MCF 10A (cell line): ENCODE measurements around the gene ABCC1. TPM values are rescaled to one million over a fixed set of nuclear protein-coding genes. Genes with fewer than 3 reads are reported as not detected.
"Not testable (repeated sequence)": the region's sequence is repeated elsewhere in the genome, so short reads cannot be mapped to it uniquely, and the experiment has no call there.

Source experiments
- BruUV-seq: library from RNA; stranded (reverse); fragments of 400-500 nt; replicated peaks from 2 replicates; lab custom pipeline; 2021; lab: Mats Ljungman, UMichigan
- CTCF ChIA-PET: fragments of 300-600 bp; sonication (Branson Sonifier 250); formaldehyde crosslinking; extraction: SDS; loops from one replicate; lab custom pipeline; 2021; ENCODE audit warnings: antibody characterized with exemption, inconsistent platforms; lab: Yijun Ruan, JAX
- POLR2A ChIA-PET: fragments of 300-600, 350-650 bp; sonication (Branson Sonifier 250); formaldehyde crosslinking; extraction: SDS; loops from one replicate; lab custom pipeline; 2020; ENCODE audit warnings: antibody characterized with exemption, inconsistent platforms; lab: Yijun Ruan, JAX
- DNase-seq: peaks from one replicate; pipeline ENCODE4 v3.0.0-alpha.2; 2018; ENCODE audit not compliant: unreplicated experiment
- H3K27ac Mint-ChIP-seq: one replicate; pipeline ENCODE4 v1.8.0; 2022; ENCODE audit warnings: mild to moderate bottlenecking, low read depth, mixed read lengths; ENCODE audit not compliant: unreplicated experiment
- H3K27me3 Mint-ChIP-seq: one replicate; pipeline ENCODE4 v1.8.0; 2022; ENCODE audit warnings: mixed read lengths; ENCODE audit not compliant: insufficient read depth, unreplicated experiment
- H3K36me3 Mint-ChIP-seq: one replicate; pipeline ENCODE4 v1.8.0; 2022; ENCODE audit warnings: mild to moderate bottlenecking, moderate library complexity, mixed read lengths; ENCODE audit not compliant: insufficient read depth, unreplicated experiment
- H3K4me1 Mint-ChIP-seq: one replicate; pipeline ENCODE4 v1.8.0; 2022; ENCODE audit warnings: mixed read lengths; ENCODE audit not compliant: insufficient read depth, unreplicated experiment
- H3K4me3 Mint-ChIP-seq: one replicate; pipeline ENCODE4 v1.8.0; 2022; ENCODE audit warnings: mild to moderate bottlenecking, moderate library complexity, mixed read lengths; ENCODE audit not compliant: unreplicated experiment
- H3K9me3 Mint-ChIP-seq: one replicate; pipeline ENCODE4 v1.8.0; 2022; ENCODE audit warnings: mixed read lengths; ENCODE audit not compliant: unreplicated experiment
- intact Hi-C: fragments of 100-400 bp; cut with micrococcal nuclease; formaldehyde crosslinking; loops from 2 replicates; pipeline ENCODE4 v1.14.1; 2022
- total RNA-seq: library from RNA; stranded (reverse); gene quantifications from 2 replicates; pipeline ENCODE4 v1.2.3, GENCODE V29; 2022
- TF ChIP-seq, protein P1 (sequence below): fragments of 200-600 bp; IDR thresholded peaks from one replicate; pipeline ENCODE4 v1.8.0; 2022; ENCODE audit warnings: antibody characterized with exemption, mild to moderate bottlenecking; ENCODE audit not compliant: unreplicated experiment

ABCC1 gene
- total RNA-seq, 1 experiment from 2014 or later: 72.5 TPM

GRCh38 chr16:15913046-15913698 lies 36.2 kb upstream of the ABCC1 start:
- BruUV-seq: no TSS peak
- CTCF ChIA-PET: interaction anchor here (0.6 kb wide), 1 partner anchor 27 kb away, joined by 3 read pairs; no protein-coding TSS in a partner anchor
- intact Hi-C loops: no loop called here
- Mint-ChIP-seq H3K27me3 (no peaks in the 10 kb centered on the region), H3K36me3 (no peaks in the 10 kb centered on the region), H3K4me1 (no peaks in the 10 kb centered on the region), H3K4me3 (no peak overlapping the region), H3K27ac (no peak overlapping the region), H3K9me3 (peaks cover 8% of the 10 kb centered on the region)
- TF ChIP-seq, protein P1, sequence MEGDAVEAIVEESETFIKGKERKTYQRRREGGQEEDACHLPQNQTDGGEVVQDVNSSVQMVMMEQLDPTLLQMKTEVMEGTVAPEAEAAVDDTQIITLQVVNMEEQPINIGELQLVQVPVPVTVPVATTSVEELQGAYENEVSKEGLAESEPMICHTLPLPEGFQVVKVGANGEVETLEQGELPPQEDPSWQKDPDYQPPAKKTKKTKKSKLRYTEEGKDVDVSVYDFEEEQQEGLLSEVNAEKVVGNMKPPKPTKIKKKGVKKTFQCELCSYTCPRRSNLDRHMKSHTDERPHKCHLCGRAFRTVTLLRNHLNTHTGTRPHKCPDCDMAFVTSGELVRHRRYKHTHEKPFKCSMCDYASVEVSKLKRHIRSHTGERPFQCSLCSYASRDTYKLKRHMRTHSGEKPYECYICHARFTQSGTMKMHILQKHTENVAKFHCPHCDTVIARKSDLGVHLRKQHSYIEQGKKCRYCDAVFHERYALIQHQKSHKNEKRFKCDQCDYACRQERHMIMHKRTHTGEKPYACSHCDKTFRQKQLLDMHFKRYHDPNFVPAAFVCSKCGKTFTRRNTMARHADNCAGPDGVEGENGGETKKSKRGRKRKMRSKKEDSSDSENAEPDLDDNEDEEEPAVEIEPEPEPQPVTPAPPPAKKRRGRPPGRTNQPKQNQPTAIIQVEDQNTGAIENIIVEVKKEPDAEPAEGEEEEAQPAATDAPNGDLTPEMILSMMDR: no peak
- POLR2A ChIA-PET: interaction anchor here (0.6 kb wide), 1 partner anchor 27 kb away, joined by 3 read pairs; no protein-coding TSS in a partner anchor
- no peak for DNase-seq

DNA sequence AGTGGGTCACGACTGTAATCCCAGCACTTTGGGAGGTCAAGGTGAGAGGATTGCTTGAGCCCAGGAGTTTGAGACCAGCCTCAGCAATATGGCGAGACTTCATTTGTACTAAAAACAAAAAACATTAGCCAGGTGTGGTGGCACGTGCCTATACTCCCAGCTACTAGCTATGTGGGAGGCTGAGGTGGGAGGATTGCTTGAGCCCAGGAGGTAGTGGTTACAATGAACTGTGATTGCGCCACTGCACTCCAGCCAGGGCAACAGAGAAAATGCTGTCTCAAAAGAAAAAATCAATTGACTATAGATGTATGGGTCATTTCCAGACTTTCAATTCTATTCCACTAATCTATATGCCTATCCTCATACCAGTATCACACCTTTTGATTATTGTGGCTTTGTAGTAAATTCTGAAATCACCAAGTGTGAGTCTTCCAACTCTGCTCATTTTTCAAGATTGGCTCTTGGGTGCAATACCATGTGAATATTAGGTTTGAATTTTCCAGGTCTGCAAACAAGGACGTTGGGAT lies 33.8 kb upstream of the ABCC1 start:
- CTCF ChIA-PET: no interaction called here
- intact Hi-C loops: no loop called here
- TF ChIP-seq, protein P1: no peak
- Mint-ChIP-seq H3K36me3 (no peaks in the 10 kb centered on the region), H3K4me1 (peaks cover 9% of the 10 kb centered on the region), H3K9me3 (peaks cover 8% of the 10 kb centered on the region), H3K27me3 (no peaks in the 10 kb centered on the region), H3K4me3 (no peak overlapping the region), H3K27ac (no peak overlapping the region)
- no peak for DNase-seq
- BruUV-seq: no TSS peak
- POLR2A ChIA-PET: no interaction called here

- H3K4me1 Mint-ChIP-seq: peaks cover 14% of the 10 kb centered on the region
- no TSS peak for BruUV-seq
- ChIA-PET POLR2A (no interaction called here), CTCF (no interaction called here)
- no peak for DNase-seq
- H3K36me3 Mint-ChIP-seq: no peaks in the 10 kb centered on the region
- H3K27me3 Mint-ChIP-seq: no peaks in the 10 kb centered on the region
- TF ChIP-seq, protein P1: no peak
- H3K4me3 Mint-ChIP-seq: no peak overlapping the region
- intact Hi-C loops: no loop called here
- H3K9me3 Mint-ChIP-seq: peaks cover 2% of the 10 kb centered on the region
- no peak overlapping the region for H3K27ac Mint-ChIP-seq
These were observed 33.1 kb upstream of the ABCC1 start for GRCh38 chr16:15916323-15916722.

- H3K27me3 Mint-ChIP-seq, H3K27ac Mint-ChIP-seq, CTCF ChIA-PET, DNase-seq, H3K36me3 Mint-ChIP-seq, intact Hi-C loops, POLR2A ChIA-PET, H3K9me3 Mint-ChIP-seq, BruUV-seq, H3K4me3 Mint-ChIP-seq: not testable (repeated sequence)
- peaks cover 14% of the 10 kb centered on the region for H3K4me1 Mint-ChIP-seq
These were observed 31.1 kb upstream of the ABCC1 start for GRCh38 chr16:15918314-15918713.
